ENCODE data around the gene GRIN1. TPM values are rescaled to one million over a fixed set of nuclear protein-coding genes. Genes with fewer than 3 reads are reported as not detected.

Gene GRIN1
- total and polyA plus RNA-seq, 2 of the 8 experiments (the other 6 are each of a cell fraction or from before 2014, with no cell fraction given) = 0.48 to 2.1 TPM

- Histone ChIP-seq H2BK20ac (ENCODE audit: low read length) (no peak overlapping the region), H3K18ac (ENCODE audit: extremely low read depth, low read length) (no peak overlapping the region), H3K27me3 (replicated peaks in 1 of 4; ENCODE audit: control insufficient read depth in 3 of 4, extremely low read depth in 1 of 4, insufficient read depth in 3 of 4, low read length in 3 of 4) (peaks cover 15 to 36% (median 30%) of the 10 kb centered on the region in 4 experiments), H4K91ac (replicated peaks; ENCODE audit: insufficient read length, low read length) (no peak overlapping the region), H3K23ac (ENCODE audit: insufficient read length) (no peak overlapping the region), H2AFZ (ENCODE audit: low read length) (no peak overlapping the region), H3K56ac (replicated peaks; ENCODE audit: insufficient read length, low read depth, low read length) (no peak overlapping the region), H2BK15ac (ENCODE audit: low read length) (no peak overlapping the region), H3K14ac (ENCODE audit: insufficient read length) (no peak overlapping the region), H3K4me1 (replicated peaks in 1 of 4; ENCODE audit: control insufficient read depth in 3 of 4, insufficient read depth in 4 of 4, low read length in 3 of 4) (peaks cover 0 to 7% (median under 1%) of the 10 kb centered on the region in 4 experiments; a peak in 3 of 7 replicates), H4K20me1 (replicated peaks in 1 of 2; ENCODE audit: control insufficient read depth in 1 of 2, insufficient read depth in 2 of 2, low read length in 2 of 2) (peaks cover 0 to 4% of the 10 kb centered on the region in 2 experiments), H4K5ac (ENCODE audit: insufficient read length, low read depth, low read length) (no peak overlapping the region), H4K8ac (ENCODE audit: extremely low read depth, insufficient read depth, low read length) (no peak overlapping the region), H3K4me2 (ENCODE audit: insufficient read depth in 1 of 2, low read depth in 2 of 2, low read length in 2 of 2) (no peak overlapping the region), H3K79me2 (ENCODE audit: control insufficient read depth in 1 of 2, insufficient read depth in 2 of 2, low read length in 2 of 2) (no peaks in the 10 kb centered on the region), H2BK5ac (ENCODE audit: low read depth, low read length) (no peak overlapping the region), H2BK12ac (ENCODE audit: low read depth, low read length) (no peak overlapping the region), H3K23me2 (ENCODE audit: low read depth, low read length) (peaks cover 3% of the 10 kb centered on the region; the same call in 1 of the 2 replicates), H2AK5ac (ENCODE audit: low read depth, low read length) (no peak overlapping the region), H3K79me1 (ENCODE audit: low read depth, low read length) (no peaks in the 10 kb centered on the region), H2BK120ac (replicated peaks; ENCODE audit: low read depth, low read length) (no peak overlapping the region), H3K4ac (replicated peaks; ENCODE audit: insufficient read length, low read depth, low read length) (no peak overlapping the region), H3K27ac (ENCODE audit: low read depth, low read length) (no peak overlapping the region), H3K36me3 (ENCODE audit: control insufficient read depth in 2 of 4, insufficient read depth in 4 of 4, low read length in 3 of 4) (no peaks in the 10 kb centered on the region), H3K4me3 (ENCODE audit: extremely low read depth in 1 of 4, insufficient read depth in 2 of 4, low read depth in 3 of 4, low read length in 4 of 4) (no peak overlapping the region), H3K9ac (replicated peaks in 1 of 4; ENCODE audit: extremely low read depth in 1 of 4, low read depth in 3 of 4, low read length in 3 of 4) (no peak overlapping the region), H3K9me3 (ENCODE audit: insufficient read depth in 2 of 2, low read depth in 1 of 2, low read length in 1 of 2) (no peaks in the 10 kb centered on the region)
- DNase-seq (ENCODE audit: low read depth in 1 of 2, low spot score in 2 of 2) = no peak
- no peak for FAIRE-seq
- 85% methylated on average over 14 of the region's 15 CpGs; no CpG with 5 or more reads in 1 of the 2 experiments for WGBS, 2 experiments (ENCODE audit: extremely low coverage in 1 of 2, insufficient coverage in 1 of 2, insufficient read length in 1 of 2, insufficient replicate concordance in 2 of 2, low coverage in 1 of 2, low lambda C conversion rate in 2 of 2, missing lambda C conversion rate in 1 of 2)
- POLR2A ChIA-PET (ENCODE audit: partially characterized antibody) = interaction anchor here (1.2 to 1.4 kb wide), 2 partner anchors 12 to 110 kb away, joined by 3 to 4 read pairs; partner anchors contain the start of gene RNF224
- CTCF ChIA-PET (ENCODE audit: partially characterized antibody) = interaction anchor here (1.4 to 2.5 kb wide), 7 partner anchors 10 to 136 kb away, joined by 4 to 6 read pairs (median 5); no protein-coding TSS in a partner anchor
- no peak for TF ChIP-seq EZH2 (IDR thresholded peaks at IDR 0.05; ENCODE audit: low read depth, low read length, severe bottlenecking)
- TF ChIP-seq SIX5 (IDR thresholded peaks at IDR 0.05; ENCODE audit: low read depth, low read length) = no peak
- TF ChIP-seq POU5F1 (IDR thresholded peaks at IDR 0.05; ENCODE audit: low read depth, low read length) = no peak
- TF ChIP-seq RFX5 (IDR thresholded peaks at IDR 0.05; ENCODE audit: borderline replicate concordance, low read depth, low read length) = no peak
- no peak for TF ChIP-seq SRF (IDR thresholded peaks at IDR 0.05; ENCODE audit: low read depth, low read length)
- TF ChIP-seq TCF12 (IDR thresholded peaks at IDR 0.05; ENCODE audit: low read depth, low read length) = no peak
- no peak for TF ChIP-seq FOSL1 (IDR thresholded peaks at IDR 0.05; ENCODE audit: insufficient read depth, low read depth, low read length)
- TF ChIP-seq MAFK (IDR thresholded peaks at IDR 0.05; ENCODE audit: low read depth, low read length) = no peak
- TF ChIP-seq JUN (IDR thresholded peaks at IDR 0.05; ENCODE audit: low read depth, low read length) = no peak
- no peak for TF ChIP-seq BACH1 (IDR thresholded peaks at IDR 0.05; ENCODE audit: low read length)
- no peak for TF ChIP-seq RXRA (IDR thresholded peaks at IDR 0.05; ENCODE audit: insufficient read depth, low read depth, low read length)
Measured at GRCh38 chr9:137117269-137117731, 21.7 kb upstream of the GRIN1 start.

Data from H1 (cell line).